DMS79 (cell line): Measurements from ENCODE around the gene DISC1.
"Not testable (repeated sequence)": the region's sequence is repeated elsewhere in the genome, so short reads cannot be mapped to it uniquely, and the experiment has no call there.

Experiments used
- DNase-seq: peaks from one replicate; lab custom pipeline; 2025; lab: John Stamatoyannopoulos, UW

DISC1 gene

GRCh38 chr1:231774719-231775335 lies 148.2 kb downstream of the DISC1 start:
- no peak for DNase-seq

- DNase-seq: no peak
Measured at GRCh38 chr1:231776010-231776756, 149.6 kb downstream of the DISC1 start.

GRCh38 chr1:231776757-231777062 lies 150.1 kb downstream of the DISC1 start:
- no peak for DNase-seq

- no peak for DNase-seq
Measured at GRCh38 chr1:231778009-231778719, 151.6 kb downstream of the DISC1 start.

GRCh38 chr1:231779081-231779480 lies 152.5 kb downstream of the DISC1 start:
- no peak for DNase-seq

GRCh38 chr1:231781892-231782291 lies 155.3 kb downstream of the DISC1 start:
- DNase-seq: no peak

GRCh38 chr1:231785073-231785472 lies 158.5 kb downstream of the DISC1 start:
- DNase-seq: not testable (repeated sequence)

- DNase-seq: no peak
Measured at GRCh38 chr1:231786126-231786525, 159.5 kb downstream of the DISC1 start.

- DNase-seq: no peak
Measured at GRCh38 chr1:231792634-231793033, 166.0 kb downstream of the DISC1 start.

- no peak for DNase-seq
Measured at GRCh38 chr1:231793893-231794292, 167.3 kb downstream of the DISC1 start.

- DNase-seq: no peak
Measured at GRCh38 chr1:231796141-231796540, 169.6 kb downstream of the DISC1 start.

- DNase-seq: no peak
Measured at GRCh38 chr1:231799363-231799986, 172.9 kb downstream of the DISC1 start.

GRCh38 chr1:231800108-231800507 lies 173.5 kb downstream of the DISC1 start:
- no peak for DNase-seq

- DNase-seq: no peak
Measured at GRCh38 chr1:231801042-231801585, 174.5 kb downstream of the DISC1 start.

GRCh38 chr1:231803353-231803752 lies 176.8 kb downstream of the DISC1 start:
- no peak for DNase-seq

- DNase-seq: peak; percentile 59
Measured at GRCh38 chr1:231806623-231807495, 180.3 kb downstream of the DISC1 start.

GRCh38 chr1:231807541-231807940 lies 181.0 kb downstream of the DISC1 start:
- peak; percentile 89 for DNase-seq

GRCh38 chr1:231808116-231808515 lies 181.5 kb downstream of the DISC1 start:
- DNase-seq: no peak

GRCh38 chr1:231808990-231809389 lies 182.4 kb downstream of the DISC1 start:
- DNase-seq: no peak

GRCh38 chr1:231810415-231810814 lies 183.8 kb downstream of the DISC1 start:
- no peak for DNase-seq

GRCh38 chr1:231814021-231814420 lies 187.4 kb downstream of the DISC1 start:
- DNase-seq: no peak

- no peak for DNase-seq
Measured at GRCh38 chr1:231814521-231814920, 187.9 kb downstream of the DISC1 start.
